SU-DHL-6 (cell line): Measurements from ENCODE around the gene ZNF430.
A peak's percentile ranks its signal among the peaks of the same experiment; 100 is the strongest.
"Not testable (repeated sequence)": the region's sequence is repeated elsewhere in the genome, so short reads cannot be mapped to it uniquely, and the experiment has no call there.

ENCODE experiments used
- H2AFZ ChIP-seq: fragments of 200-600 bp; sonication (generic); 2 replicates; pipeline ENCODE4 v1.6.1; 2014; ENCODE audit warnings: low read depth, mild to moderate bottlenecking, moderate library complexity, mixed read lengths, antibody characterized with exemption, low read length; ENCODE audit not compliant: severe bottlenecking
- H3F3A ChIP-seq: fragments of 200-600 bp; shearing (Covaris generic); 2 replicates; pipeline ENCODE4 v1.6.0; 2016; ENCODE audit warnings: antibody characterized with exemption, mild to moderate bottlenecking; ENCODE audit not compliant: insufficient read depth
- H3K27ac ChIP-seq: fragments of 200-600 bp; sonication (generic); 2 replicates; pipeline ENCODE4 v1.5.1; 2016; ENCODE audit warnings: low read depth, mild to moderate bottlenecking, low read length, moderate library complexity, mixed read lengths
- H3K27me3 ChIP-seq: fragments of 200-600 bp; sonication (generic), shearing (Covaris generic); 2 replicates; pipeline ENCODE4 v1.6.0; 2014; ENCODE audit warnings: mild to moderate bottlenecking, low read length
- H3K36me3 ChIP-seq: fragments of 200-600 bp; sonication (generic); 2 replicates; pipeline ENCODE4 v1.6.1; 2014; ENCODE audit warnings: mild to moderate bottlenecking, low read length, mixed read lengths
- H3K4me2 ChIP-seq: fragments of 300-600, 200-600 bp; shearing (Covaris generic), sonication (generic); 2 replicates; pipeline ENCODE4 v1.6.0; 2014; ENCODE audit warnings: low read length, low read depth, mild to moderate bottlenecking; ENCODE audit not compliant: poor library complexity, severe bottlenecking
- H3K4me3 ChIP-seq: fragments of 200-600 bp; sonication (generic); 2 replicates; pipeline ENCODE4 v1.5.1; 2014; ENCODE audit warnings: antibody characterized with exemption, low read length, mild to moderate bottlenecking, mixed read lengths; ENCODE audit not compliant: insufficient read depth, poor library complexity, severe bottlenecking
- H3K79me2 ChIP-seq: fragments of 200-600 bp; sonication (generic); 2 replicates; pipeline ENCODE4 v1.6.1; 2014; ENCODE audit warnings: mild to moderate bottlenecking, low read length, moderate library complexity; ENCODE audit not compliant: insufficient read depth
- H3K9ac ChIP-seq: fragments of 200-600 bp; sonication (generic); 2 replicates; pipeline ENCODE4 v1.7.0; 2014; ENCODE audit warnings: mild to moderate bottlenecking, low read length
- H3K9me2 ChIP-seq: fragments of 200-600 bp; sonication (generic); replicated peaks from 2 replicates; pipeline ENCODE4 v1.6.1; 2014; ENCODE audit warnings: low read length; ENCODE audit not compliant: insufficient read depth
- H3K9me3 ChIP-seq: fragments of 200-600 bp; sonication (generic); 2 replicates; pipeline ENCODE4 v1.6.1; 2014; ENCODE audit warnings: low read length, mixed read lengths; ENCODE audit not compliant: insufficient read depth
- H4K20me1 ChIP-seq: fragments of 200-600 bp; sonication (generic); 2 replicates; pipeline ENCODE4 v1.6.1; 2014; ENCODE audit warnings: low read depth, mild to moderate bottlenecking, antibody characterized with exemption, low read length, moderate library complexity, mixed read lengths
- EZH2phosphoT487 ChIP-seq: fragments of 200-600 bp; sonication (generic), shearing (Covaris generic); conservative IDR thresholded peaks from 2 replicates; pipeline ENCODE4 v1.6.1; 2018; ENCODE audit warnings: mild to moderate bottlenecking, antibody characterized with exemption, low read length, moderate library complexity, mixed read lengths
- TF ChIP-seq, protein P1 (sequence below): fragments of 200-600 bp; sonication (generic); IDR thresholded peaks from one replicate; pipeline ENCODE4 v1.5.1; 2017; ENCODE audit warnings: antibody characterized with exemption, mild to moderate bottlenecking, low read length, moderate library complexity; ENCODE audit not compliant: insufficient read depth, poor library complexity, severe bottlenecking

Gene ZNF430

GRCh38 chr19:21020298-21021227 lies at the start of gene ZNF430:
TSS of gene ZNF430 (plus strand) at chr19:21020657. CDS start at chr19:21020801, 144 bp downstream.
- H2AFZ ChIP-seq: peak within 1 kb of the TSS; percentile 96

GRCh38 chr19:20992788-20993187 lies 27.7 kb upstream of the ZNF430 start:
- H3K9ac ChIP-seq, H3K36me3 ChIP-seq, H3K9me2 ChIP-seq, H3K4me2 ChIP-seq, H3K4me3 ChIP-seq, H2AFZ ChIP-seq, H3K27me3 ChIP-seq, H3K27ac ChIP-seq, H4K20me1 ChIP-seq, H3K79me2 ChIP-seq, H3F3A ChIP-seq, H3K9me3 ChIP-seq: not testable (repeated sequence)

More at GRCh38 chr19:21020298-21021227, at the start of gene ZNF430:
- H3K4me2 ChIP-seq: peak within 1 kb of the TSS; percentile 75
- H3K36me3 ChIP-seq: peaks cover 16% of the 10 kb centered on the region
- H4K20me1 ChIP-seq: no peaks in the 10 kb centered on the region
- no peaks in the 10 kb centered on the region for H3K27me3 ChIP-seq
- peak within 1 kb of the TSS; percentile 89 for H3K9ac ChIP-seq
- no peaks in the 10 kb centered on the region for H3K9me2 ChIP-seq
- H3K79me2 ChIP-seq: peaks cover 51% of the 10 kb centered on the region
- peak within 1 kb of the TSS; percentile 96 for H3K4me3 ChIP-seq
- H3K9me3 ChIP-seq: no peaks in the 10 kb centered on the region
- peaks cover 5% of the 10 kb centered on the region; the same call in 1 of the 2 replicates for H3F3A ChIP-seq
- peak within 1 kb of the TSS; percentile 72 for H3K27ac ChIP-seq
- TF ChIP-seq EZH2phosphoT487: no peak
- TF ChIP-seq, protein P1, sequence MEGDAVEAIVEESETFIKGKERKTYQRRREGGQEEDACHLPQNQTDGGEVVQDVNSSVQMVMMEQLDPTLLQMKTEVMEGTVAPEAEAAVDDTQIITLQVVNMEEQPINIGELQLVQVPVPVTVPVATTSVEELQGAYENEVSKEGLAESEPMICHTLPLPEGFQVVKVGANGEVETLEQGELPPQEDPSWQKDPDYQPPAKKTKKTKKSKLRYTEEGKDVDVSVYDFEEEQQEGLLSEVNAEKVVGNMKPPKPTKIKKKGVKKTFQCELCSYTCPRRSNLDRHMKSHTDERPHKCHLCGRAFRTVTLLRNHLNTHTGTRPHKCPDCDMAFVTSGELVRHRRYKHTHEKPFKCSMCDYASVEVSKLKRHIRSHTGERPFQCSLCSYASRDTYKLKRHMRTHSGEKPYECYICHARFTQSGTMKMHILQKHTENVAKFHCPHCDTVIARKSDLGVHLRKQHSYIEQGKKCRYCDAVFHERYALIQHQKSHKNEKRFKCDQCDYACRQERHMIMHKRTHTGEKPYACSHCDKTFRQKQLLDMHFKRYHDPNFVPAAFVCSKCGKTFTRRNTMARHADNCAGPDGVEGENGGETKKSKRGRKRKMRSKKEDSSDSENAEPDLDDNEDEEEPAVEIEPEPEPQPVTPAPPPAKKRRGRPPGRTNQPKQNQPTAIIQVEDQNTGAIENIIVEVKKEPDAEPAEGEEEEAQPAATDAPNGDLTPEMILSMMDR: no peak

DNA sequence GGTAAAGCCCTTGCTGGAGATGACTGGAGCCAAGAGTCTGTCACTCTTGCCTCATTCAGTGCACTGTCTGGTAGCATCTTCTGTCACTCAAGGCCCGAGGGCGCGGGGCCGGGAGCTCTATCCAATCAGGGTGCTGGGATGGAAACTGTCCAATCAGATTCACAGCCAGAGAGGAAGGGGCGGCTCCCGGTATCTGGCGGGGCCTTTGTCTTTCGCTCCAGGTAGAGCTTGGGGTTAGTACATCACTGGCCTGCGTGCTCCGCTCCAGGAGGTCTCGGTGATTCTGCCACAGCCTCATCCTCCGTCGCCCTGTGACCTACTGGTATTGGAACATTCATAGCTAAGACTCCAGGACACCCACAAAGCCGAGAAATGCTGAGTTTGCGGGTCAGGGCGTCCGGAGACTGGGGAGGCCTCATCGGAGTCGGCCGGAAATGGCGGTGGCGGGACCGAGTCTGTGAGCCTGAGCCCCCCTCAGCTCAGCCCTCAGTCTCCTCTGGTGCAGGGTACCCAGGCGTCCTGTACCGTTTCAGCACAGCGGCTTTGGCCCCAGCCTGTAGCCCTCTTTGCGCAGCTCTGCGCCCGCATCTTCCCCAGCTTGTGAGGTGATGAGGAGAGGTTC lies 20.6 kb upstream of the ZNF430 start:
- H3K9me2 ChIP-seq: no peaks in the 10 kb centered on the region
- H3K36me3 ChIP-seq: no peaks in the 10 kb centered on the region
- H3K79me2 ChIP-seq: peaks cover 22% of the 10 kb centered on the region
- H3K4me3 ChIP-seq: peak overlapping the region; percentile 88
- H2AFZ ChIP-seq: peak overlapping the region; percentile 76
- TF ChIP-seq, protein P1: no peak
- no peak for TF ChIP-seq EZH2phosphoT487
- H3K27me3 ChIP-seq: no peaks in the 10 kb centered on the region
- H3F3A ChIP-seq: 0 out of 2 replicates have a peak, but pooled peaks cover 6% of the 10 kb centered on the region
- peak overlapping the region; percentile 84 for H3K9ac ChIP-seq
- no peaks in the 10 kb centered on the region for H3K9me3 ChIP-seq
- peak overlapping the region; percentile 92 for H3K4me2 ChIP-seq
- H4K20me1 ChIP-seq: no peaks in the 10 kb centered on the region
- peak overlapping the region; percentile 88 for H3K27ac ChIP-seq

GRCh38 chr19:21021238-21021637 lies 781 bp downstream of the ZNF430 start:
- peak overlapping the region; percentile 69 for H2AFZ ChIP-seq

More at GRCh38 chr19:21021238-21021637, 781 bp downstream of the ZNF430 start:
- H3K9me3 ChIP-seq, H3F3A ChIP-seq, H4K20me1 ChIP-seq, H3K9me2 ChIP-seq, H3K27me3 ChIP-seq: not testable (repeated sequence)
- H3K36me3 ChIP-seq: peaks cover 16% of the 10 kb centered on the region
- H3K4me2 ChIP-seq: peak overlapping the region; percentile 75
- peak overlapping the region; percentile 96 for H3K4me3 ChIP-seq
- H3K27ac ChIP-seq: peak overlapping the region; percentile 72
- H3K9ac ChIP-seq: peak overlapping the region; percentile 89
- H3K79me2 ChIP-seq: peaks cover 58% of the 10 kb centered on the region
